GM19240 (cell line): ENCODE measurements around the gene ACTR3C.
"Not testable (repeated sequence)": the region's sequence is repeated elsewhere in the genome, so short reads cannot be mapped to it uniquely, and the experiment has no call there.

ENCODE experiments used
- DNase-seq: peaks from one replicate; pipeline ENCODE4 v3.0.0; 2011; ENCODE audit warnings: low spot score; ENCODE audit not compliant: insufficient read length

The ACTR3C gene

DNA sequence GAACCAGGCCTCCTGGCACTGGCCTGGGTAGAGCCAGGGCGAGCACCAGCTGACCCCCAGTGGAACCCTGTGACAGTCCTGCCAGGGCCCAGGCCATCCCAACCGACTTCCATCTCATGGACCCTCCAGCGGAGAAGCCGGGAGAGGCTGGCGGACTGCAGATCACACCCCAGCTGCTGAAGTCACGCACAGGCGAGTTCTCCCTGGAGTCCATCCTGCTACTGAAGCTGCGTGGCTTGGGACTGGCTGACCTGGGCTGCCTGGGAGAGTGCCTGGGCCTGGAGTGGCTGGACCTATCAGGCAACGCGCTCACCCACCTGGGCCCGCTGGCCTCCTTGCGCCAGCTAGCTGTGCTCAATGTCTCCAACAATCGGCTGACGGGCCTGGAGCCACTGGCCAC is 13.4 kb upstream of the ACTR3C start:
- DNase-seq = no peak

DNA sequence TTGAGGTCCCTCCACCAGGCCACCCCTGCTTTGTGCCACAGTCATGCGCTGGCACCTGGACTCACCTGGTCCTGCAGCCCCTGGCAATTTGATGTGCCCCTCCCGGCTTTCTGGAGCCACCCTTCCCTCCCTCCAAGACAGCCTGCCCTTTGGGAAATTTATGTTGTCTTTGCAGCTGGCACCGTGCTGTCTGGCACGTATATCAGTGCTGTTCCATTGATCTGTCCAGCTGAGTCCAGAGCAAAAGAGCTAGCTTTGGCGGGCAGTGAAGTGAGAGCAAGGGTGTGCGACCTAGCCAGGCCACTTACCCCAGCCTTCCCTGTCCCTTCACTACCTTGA is 12.4 kb upstream of the ACTR3C start:
- DNase-seq = no peak

DNA sequence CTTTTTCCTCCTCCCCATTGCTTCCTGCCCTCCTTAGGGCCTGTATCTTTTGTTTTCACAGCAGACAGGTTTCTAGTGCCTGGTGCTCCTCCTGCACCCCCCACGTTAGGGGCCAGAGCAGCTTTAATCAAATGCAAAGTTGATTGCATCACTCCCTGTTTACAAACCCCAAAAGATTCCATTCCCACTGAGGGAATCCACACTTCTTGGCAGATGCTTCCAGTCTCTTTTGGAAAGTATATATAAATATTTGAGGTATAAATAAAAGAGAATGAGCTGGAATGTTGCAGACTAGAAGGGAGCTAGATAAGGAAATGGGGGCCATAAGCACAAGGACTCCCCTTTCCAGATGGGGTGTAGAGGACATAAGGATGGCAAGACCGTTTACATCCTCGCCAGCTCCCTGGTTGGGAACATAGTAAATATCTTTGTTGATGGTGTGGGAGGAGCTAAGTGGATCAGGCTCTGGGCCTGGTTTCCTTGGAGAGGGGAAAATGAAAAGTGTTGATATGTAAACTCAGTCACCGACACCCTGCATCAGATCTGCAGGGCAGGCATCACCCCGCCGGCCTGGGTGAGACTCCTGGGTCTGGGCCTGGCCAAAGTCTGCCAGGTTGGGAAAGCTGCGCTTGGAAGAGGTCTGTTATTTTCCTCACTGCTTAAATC is 11.9 kb upstream of the ACTR3C start:
- DNase-seq = no peak

DNA sequence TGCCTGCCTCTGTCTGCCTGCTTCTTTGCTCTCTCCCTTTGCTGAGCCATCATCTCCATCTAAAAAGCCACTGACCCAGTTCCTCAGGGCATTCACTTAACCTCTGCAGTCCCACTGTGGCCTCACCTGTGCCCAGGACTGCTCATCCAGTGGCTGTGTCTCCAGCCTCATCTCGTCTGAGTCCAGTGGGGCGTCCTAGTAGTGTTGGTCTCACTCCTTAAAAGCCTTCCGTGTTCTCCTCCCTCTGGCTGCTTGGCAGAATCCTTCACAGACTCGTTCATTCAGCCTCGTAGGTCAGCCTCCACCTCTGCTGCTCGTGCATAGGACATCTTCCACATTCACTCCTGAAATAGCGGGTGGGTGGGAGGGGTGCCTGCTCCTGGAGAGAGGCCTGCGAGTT is 10.8 kb upstream of the ACTR3C start:
- no peak for DNase-seq

DNA sequence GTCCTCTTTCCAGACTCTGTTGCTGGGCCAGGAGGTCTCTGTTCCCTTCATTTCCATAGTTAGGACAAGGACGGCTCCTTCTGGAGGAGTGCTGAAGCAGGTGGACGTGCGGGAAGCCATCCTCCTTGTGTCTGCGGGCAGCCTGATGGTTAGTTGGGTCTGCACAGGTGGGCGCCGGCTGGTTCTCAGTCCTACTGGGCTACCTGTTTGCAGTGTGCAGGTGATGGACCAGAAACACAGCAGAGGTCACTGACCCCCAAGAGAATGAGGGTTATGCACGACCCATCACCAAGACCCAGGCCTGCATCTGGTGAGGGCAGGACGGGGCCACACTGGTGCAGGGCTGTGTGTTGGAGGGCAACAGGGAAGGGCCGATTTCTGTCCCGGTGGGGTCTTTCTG is 10.3 kb upstream of the ACTR3C start:
- no peak for DNase-seq

DNA sequence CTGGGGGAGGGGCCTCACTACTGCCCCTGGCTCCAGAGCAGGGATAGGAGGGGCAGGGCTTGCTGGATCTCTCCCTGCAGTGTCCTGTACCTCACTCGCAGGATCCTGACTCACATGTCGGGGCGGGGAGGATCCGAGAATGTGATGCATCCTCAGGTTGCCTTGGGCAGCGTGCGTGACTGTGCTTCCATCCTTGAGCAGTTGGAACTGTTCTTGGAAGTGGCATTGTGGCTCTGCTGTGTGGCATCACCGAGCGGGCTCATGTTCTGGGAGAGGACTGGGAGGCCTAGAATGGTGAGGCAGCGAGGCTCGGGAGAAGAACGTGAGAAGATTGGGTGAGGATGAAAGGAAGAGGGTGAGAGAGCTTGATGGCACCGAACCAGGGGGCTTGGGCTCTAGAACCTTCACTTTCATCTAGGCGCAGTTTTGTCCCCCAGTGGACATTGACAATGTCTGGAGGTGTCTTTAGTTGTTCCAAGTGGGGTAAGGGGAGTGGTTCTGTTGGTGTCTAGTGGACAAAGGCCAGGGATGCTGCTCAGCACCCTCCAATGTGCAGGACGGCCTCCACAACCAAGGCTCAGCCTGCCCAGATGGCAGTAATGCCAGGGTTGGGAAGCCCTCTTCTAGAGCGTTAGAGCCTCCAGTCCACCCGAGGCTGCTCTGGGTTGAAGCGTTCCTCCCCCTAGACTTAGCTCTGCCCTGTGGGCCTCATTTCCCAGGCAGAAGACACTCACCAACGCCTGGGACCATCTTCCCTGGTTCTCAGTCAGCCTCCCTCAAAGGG is 9.7 kb upstream of the ACTR3C start:
- no peak for DNase-seq

DNA sequence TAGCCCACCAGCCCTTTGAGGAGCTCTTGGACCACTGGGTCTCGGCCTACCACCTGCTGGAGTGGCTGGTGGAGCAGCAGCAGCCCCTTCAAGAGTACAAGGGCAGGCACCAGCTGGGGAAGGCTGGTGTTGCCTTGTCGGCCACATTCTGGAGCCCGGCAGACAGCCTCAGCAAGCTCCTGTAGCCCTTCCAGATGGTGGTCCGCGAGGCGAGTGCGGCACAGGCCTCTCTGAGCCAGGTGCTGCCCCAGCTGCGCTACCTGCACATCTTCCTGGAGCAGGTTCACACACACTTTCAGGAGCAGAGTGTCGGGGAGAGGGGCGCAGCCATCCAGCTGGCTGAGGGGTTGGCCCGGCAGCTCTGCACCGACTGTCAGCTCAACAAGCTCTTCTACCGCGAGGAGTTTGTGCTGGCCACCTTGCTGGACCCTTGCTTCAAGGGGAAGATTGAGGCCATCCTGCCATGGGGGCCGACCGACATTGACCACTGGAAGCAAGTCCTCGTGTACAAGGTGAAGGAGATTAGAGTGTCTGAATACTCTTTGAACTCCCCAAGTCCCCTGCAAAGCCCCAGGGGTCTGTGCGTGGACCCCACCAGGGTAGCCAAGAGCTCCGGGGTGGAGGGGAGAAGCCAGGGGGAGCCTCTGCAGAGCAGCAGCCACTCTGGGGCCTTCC is 7.0 kb upstream of the ACTR3C start:
- no peak for DNase-seq

DNA sequence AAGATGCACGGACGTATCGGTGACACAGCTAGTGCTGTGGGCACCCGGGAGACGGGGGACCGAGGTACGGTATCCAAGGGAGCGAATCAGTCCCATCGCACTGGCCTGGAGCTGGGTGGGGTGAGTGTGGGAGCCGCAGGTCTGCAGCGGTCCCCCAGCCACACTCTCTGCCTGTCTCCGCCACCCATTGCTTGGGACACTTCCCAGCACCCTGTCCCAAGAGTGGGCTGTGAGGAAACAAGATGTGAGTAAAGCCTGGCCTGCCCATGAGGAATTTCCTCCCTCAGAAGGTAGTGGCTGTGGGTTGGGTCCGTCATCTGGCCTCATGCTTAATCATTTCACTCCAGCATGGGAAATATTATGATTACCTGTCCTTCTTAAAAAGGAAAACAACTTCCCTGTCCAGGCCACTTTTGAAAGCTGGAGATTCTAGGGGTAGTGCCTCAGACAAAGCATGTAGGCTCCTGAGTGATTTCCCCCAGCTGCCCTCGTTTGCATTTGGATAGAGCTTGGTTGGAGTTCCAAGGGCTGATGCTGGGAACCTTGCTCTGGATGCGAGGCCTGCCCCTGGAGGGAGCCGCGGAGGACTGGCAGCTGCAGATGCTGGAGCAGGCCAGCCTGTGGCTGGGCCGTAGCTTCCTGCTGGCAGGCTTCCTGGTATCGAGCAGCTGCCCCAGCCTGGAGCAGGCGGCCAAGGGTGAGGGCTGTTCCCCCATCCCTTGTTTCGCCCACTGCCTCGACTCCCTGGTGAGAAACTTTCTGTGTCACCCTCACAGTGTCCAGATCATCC is 6.2 kb upstream of the ACTR3C start:
- DNase-seq = no peak

DNA sequence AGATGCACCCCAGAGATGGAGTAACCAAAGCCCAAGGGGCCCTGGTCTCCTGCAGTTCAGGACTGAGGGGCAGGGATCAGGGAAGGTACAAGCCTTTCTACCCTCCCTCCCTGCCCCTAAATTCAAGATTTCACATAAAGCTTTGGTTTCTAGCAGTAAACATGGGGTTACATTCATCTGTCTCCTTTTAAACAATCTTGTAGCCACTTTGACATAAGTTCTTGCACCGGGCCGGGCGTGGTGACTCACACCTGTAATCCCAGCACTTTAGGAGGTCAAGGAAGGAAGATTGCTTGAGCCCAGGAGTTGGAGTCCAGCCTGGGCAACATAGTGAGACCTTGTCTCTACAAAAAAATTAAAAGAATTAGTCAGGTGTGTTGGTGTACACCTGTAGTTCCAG is 4.0 kb upstream of the ACTR3C start:
- DNase-seq = no peak

DNA sequence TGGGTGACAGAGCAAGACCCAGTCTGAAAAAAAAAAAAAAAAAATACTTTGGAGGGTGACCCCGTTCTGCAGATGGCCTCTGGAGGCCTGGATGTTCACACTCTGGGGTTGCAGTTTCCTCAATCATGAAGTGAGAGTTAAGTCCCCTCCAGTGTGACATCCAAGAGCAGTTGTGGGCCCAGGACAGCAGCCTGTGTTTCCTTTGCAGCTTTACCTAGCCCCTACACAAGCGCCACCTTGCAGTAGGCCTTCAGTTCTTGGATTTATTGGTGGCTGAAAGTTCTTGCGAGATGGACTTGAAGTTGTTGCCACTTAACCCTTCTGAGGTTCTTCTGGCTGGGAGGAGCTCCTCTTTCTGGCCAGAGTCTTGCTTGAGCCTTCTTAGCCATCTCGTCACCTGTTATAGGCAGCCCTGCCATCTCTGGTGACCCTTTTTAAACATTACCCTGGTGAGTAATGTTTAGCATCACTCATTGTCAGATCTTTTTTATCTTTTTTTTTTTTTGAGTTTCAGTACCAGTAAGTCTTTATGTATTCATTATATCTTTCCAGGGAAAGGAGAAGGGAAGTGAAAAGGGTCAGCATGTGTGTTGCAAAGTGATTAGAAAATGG is 3.4 kb upstream of the ACTR3C start:
- no peak for DNase-seq

DNA sequence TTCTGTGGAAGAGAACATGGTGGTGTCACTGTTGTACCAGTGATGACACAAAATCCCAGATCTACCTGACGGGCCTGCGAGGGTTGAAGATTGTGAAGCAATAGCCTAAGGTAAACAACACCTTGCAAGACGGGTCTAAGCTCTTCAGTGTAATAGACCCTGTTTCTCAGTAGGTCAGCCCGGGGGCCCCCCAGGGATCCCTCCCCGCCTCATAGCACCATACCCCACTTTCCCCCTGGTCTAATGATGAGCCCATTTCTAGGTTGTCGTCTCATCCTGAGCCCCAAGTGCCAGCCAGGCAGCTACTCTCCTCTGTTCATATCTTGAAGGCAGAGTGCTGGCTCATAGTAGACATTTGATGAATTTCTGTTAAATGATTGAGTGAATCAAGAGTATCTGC is 2.6 kb upstream of the ACTR3C start:
- no peak for DNase-seq

DNA sequence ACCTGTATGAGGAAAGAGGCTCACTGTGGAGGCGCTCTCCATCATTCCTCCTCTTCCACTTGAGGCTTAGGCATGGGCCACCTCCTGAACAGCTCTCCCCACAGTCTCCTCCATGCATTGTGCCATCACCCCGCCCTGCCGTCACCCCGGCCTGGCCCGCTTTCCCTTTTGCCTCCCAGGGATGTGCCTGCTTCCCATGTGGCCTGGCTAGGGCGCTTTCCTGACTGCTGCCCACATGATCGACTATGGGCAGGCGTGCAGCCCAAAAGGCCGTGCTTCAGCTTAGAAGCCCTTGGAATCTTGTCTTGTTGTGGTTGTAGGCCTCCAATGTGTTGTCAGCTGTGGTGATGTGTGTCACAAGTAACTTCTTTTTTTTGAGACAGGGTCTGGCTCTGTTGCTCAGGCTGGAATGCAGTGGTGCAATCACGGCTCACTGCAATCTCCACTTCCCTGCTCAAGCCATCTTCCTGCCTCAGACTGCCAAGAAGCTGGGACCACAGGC is 1.8 kb upstream of the ACTR3C start:
- DNase-seq = no peak

DNA sequence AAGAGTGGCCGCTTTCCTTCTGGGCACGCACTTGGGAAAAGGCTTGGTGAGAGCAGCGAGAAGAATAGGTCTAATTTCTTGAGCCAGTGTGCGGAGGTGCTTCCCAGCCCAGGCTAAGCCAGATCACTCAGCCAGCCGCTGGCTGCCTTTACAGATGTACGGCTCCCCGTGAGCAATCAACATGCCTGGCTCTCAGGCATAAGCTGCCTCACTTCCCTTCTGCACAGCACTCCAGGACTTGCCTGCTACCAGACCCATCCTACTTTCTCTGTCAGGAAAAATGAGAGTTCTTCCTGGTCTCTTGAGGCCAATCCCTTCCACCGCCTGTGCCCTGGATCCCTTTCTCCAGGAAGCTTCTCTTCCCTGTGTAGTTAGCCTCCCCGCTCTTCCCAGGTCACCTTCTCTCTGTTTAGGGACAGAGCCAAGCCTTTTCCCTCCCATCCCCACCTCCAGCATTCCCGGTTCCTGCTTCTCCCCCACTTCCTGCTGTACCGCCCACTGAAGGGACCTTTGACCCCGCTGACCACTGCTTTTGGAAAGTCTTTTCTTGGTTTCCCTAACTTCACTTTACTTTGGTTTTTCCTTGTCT is 1.1 kb upstream of the ACTR3C start:
- no peak for DNase-seq

DNA sequence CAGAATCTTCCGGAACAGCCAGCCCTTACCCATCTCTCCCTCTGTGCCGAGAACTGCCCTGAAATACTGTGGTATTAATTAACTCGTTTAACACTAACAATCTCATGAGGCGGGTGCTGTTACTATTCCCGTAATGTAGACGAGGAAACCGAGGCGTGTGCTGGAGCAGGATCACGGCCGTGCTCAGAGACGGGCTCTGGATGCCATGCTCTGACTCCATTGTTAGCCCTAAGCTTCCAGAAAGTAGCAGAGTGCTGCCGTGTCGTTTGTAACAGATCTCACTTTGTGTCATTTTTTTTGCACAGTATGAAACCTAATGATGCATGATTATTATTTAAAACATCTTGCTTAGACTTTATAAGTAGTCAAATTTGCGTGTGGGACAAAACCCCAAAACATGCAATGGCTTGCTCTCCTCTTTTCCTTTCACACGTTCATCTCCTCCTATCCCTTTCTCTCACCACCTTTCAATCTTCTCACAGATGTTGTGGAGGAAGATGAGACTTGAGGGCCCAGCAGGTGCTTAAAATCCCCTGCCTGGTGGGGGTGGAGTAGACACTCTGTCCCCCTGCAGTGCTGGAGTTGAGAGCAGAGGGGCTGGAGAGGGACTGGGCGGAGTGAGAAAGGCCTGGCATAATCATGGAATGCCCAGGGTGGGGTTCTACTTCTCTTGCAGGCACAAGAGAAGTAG is 482 bp upstream of the ACTR3C start:
- DNase-seq = no peak

DNA sequence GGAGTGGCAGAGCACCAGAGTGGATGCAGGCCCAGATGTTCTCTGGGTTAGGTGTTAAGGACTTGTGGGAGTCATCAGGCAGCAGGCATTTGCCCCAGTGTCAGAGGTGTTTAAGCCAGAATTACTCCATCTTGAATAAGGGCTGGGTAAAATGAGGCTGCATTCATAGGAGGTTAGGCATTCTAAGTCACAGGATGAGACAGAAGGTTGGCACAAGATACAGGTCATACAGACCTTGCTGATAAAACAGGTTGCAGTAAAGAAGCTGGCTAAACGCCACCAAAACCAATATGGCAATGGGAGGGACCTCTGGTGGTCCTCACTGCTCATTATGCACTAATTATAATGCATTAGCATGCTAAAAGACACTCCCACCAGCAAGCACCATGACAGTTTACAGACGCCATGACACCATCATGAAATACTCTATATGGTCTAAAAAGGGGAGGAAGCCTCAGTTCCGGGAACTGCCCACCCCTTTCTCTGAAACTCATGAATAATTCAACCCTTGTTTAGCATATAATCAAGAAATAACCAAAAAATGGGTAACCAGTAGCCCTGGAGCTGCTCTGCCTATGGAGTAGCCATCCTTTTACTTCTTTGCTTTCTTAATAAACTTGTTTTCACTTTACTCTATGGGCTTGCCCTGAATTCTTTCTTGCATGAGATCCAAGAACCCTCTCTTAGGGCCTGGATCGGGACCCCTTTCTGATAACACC is 1.1 kb downstream of the ACTR3C start:
- DNase-seq = no peak

DNA sequence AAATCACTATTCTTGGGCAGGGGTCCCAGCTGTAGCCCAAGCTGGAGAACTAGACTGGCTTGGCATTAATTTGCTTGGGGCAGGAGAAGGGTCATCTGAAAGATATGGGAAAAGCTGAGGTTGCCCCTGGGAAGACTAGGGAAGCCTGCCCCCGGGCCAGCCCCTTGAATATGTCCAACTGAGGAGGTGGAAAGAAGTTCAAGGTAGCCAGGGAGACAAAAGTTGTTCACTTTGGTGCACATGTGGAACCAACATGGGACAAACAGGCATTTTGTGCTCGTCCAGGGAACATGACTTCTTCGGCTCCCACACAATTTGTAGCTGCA is 1.6 kb downstream of the ACTR3C start:
- no peak for DNase-seq

DNA sequence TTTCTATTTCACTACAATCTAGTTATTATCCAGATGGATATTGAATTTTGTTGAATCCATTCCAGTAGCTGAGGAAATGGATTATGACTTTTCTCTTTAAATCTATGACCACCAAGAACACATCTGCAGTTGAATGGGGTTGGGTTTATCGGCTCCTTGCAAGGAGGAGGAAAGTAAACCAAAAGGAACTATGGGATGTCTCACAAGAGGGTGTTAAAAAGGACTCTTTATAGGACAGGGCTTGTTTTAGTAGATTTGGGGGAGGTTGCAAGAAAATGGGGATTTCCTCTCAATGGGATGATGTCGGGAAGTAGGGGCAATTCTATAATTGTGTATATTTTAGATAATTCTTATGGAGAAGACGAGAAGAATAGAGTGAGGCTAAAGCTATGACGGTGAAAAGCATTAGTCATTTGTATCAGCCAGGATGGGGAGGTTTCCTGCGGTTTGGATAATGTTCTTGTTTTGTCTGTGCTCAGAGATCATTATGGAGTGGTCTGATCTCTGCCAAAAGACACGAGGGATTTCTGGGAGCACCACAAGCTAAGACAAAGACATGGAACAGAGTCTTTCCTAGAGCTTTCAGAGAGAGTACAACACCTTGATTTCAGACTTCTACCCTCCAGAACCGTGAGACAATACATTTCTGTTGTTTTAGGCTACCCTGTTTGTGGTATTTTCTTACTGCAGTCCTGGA is 5.4 kb downstream of the ACTR3C start:
- no peak for DNase-seq

DNA sequence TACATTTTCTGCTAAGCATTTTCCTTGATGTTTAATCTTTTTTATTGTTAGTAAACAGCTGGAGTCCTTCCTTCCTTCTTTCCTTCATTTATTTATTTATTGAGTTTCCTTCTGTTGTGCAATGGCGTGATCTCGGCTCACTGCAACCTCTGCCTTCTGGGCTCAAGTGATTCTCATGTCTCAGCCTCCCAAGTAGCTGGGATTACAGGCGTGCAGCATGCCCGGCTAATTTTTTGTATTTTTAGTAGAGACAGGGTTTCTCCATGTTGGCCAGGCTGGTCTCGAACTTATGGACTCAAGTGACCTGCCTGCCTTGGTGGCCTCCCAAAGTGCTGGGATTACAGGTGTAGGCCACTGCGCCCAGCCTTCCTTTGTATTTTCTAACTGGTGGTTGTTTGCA is 6.4 kb downstream of the ACTR3C start:
- DNase-seq = not testable (repeated sequence)

DNA sequence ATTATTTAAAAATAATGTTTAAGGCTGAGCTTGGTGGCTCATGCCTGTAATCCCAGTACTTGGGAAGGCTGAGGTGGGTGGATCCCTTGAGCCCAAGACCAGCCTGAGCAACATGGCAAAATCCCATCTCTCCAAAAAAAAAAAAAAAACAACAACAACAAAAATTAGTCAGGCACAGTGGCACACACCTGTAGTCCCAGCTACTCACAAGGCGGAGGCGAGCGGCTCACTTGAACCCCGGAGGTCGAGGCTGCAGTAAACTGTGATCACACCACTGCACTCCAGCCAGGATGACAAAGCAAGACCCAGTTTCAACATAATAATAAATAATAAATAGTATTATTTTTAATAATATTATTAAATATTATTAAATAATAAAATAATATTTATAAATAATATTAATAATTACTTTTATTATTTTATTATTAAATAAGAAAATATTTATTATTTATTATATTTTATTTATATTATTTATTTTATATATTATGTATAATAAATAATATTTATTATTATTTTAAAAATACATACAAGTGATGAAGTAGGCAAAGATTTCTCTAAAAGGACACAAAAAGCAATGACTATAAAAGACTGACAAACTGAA is 8.6 kb downstream of the ACTR3C start:
- DNase-seq = no peak
